GM08714 (cell line): ENCODE measurements around the gene RND3.

Source experiments
- H3K4me3 ChIP-seq: fragments of 200-500 bp; sonication (Bioruptor generic); 2 replicates; pipeline ENCODE4 v1.5.1; 2014; ENCODE audit warnings: mild to moderate bottlenecking, low read length, inconsistent platforms
- ZNF274 ChIP-seq: IDR thresholded peaks from 2 replicates; pipeline ENCODE4 v1.6.1; 2012; ENCODE audit warnings: mild to moderate bottlenecking, low read depth, low read length

The RND3 gene

DNA sequence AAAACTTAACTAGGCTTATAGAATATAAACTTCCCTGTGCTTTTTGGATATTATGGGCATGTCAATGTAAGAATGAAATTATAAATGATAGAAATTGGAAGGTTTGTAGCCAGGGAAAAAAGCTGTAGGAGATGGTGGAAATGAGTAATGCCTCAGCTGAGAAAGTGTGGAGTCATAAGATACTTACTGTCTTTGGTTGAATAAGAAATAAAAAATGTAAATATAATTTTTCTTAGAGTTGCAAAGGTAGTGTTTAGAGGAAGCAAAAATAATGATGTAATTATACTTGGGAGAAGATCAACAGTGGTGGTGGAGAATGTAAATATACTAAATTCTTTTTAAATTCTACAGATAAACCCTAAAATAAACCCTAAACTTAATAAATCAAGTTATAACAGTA, 26.2 kb upstream of the RND3 start:
- no peak overlapping the region for H3K4me3 ChIP-seq
- no peak for TF ChIP-seq ZNF274

DNA sequence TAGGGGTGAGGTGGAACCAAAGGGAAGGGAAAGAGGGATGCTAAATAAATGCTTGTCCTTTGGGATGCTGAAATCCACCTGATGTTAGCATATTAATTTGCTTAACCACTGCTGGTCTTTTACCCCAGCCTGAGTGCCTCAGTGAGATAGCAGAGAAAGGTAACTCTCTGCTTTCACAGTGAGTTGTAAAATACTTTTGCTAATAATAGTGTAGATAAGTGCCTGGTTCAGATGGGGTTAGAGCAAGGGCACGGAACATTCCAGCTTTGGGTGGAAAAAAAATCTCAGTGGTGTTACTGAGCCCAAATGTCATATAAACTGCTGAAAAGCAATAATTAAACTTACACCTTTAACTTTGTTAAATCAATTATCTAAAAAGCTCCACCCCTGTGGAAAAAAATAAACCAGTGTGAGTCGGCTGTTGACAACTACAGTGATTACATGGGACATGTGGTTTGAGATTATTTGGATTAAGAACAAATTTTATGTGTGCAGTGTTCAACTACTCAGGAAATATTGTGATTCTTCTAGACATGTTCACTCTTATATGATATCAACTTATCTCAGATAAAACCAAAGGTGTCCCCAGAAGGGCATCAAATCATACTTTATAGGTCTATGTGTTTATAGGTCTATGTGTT, 21.1 kb upstream of the RND3 start:
- no peak for TF ChIP-seq ZNF274
- H3K4me3 ChIP-seq, result no peak overlapping the region

DNA sequence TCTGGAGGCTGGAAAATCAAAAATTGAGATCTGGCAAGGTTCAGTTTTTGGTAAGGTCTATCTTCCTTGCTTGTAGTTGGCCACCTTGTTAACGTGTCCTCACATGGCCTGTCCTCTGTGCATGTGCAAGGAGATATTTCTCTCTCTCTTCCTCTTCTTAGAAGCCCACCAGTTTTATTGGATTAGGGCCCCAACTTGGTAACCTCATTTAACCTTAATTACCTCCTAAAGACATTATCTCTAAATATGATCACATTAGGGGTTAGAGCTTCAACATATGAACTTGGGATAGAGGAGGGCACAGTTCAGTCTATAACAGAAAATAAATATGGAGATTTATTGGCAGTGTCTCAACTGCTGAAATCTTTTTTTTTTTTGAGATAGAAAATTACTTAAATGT, 19.6 kb upstream of the RND3 start:
- no peak for TF ChIP-seq ZNF274
- H3K4me3 ChIP-seq, result no peak overlapping the region

DNA sequence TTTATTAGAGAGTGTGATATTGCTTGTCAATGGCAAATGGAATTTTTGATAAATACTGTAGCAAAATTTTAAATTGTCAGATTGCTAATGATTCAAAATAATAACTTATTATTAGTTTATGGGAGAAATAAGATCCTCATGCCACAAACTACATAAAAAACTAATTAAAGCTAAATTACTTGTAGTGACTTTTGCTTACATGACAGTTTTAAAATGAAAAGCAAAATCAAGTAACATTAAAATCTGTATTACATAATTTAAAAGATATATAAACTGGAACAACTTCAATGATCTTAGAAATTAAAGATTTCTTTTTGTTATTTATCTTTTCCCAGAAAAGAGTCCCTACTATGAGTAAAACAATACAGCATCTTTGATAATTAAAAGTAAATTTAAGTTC, 17.7 kb upstream of the RND3 start:
- H3K4me3 ChIP-seq, result no peak overlapping the region
- TF ChIP-seq ZNF274, result no peak

DNA sequence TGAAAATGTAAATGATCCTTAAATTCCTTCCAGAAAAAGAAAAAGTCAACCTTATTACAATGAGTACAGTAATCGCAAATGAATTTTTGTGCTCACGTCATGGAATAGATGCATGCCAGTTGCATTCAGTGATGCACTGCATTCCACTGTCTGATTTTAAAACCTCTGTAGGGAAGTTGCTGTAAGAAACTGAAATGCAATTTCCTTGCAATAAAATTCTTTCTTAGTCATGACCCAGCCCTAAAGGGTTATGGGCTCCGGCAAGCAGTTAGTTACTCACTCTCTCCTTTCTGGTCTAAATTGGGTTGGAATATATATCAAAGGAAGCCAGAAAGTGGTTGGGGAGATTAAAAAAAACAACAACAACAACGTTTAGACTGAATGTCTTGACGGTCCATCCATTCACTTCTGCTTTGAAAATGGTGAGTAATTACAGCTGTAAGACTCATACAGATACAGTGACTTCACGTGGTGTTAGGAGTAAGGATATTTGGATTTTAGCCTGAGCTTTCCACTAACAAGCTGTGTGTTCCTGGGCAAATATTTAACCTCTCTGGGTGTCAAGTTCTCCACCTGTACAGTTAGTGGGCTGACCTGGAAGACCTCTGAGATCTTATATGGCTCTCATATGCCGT, 8.6 kb upstream of the RND3 start:
- H3K4me3 ChIP-seq, result no peak overlapping the region
- TF ChIP-seq ZNF274, result no peak

DNA sequence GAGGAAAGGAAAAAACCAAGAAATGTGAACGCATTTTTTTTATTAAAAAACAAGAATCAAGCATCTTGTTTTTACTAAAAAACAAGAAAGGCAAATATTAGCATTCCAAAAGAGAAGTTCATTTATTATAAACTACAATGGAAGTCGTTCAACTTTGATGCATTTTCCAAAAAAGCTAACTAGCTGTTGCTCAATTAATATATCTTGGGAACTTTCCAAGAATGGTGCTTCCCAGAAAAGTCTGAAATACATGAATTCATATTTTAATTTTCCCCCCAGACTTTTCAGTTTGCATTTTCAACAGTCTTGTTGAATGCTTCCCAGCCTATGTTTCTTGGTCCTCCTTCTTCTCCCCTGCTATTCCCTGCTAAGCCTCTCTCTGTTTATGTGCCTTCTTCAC, 7.5 kb upstream of the RND3 start:
- no peak for TF ChIP-seq ZNF274

DNA sequence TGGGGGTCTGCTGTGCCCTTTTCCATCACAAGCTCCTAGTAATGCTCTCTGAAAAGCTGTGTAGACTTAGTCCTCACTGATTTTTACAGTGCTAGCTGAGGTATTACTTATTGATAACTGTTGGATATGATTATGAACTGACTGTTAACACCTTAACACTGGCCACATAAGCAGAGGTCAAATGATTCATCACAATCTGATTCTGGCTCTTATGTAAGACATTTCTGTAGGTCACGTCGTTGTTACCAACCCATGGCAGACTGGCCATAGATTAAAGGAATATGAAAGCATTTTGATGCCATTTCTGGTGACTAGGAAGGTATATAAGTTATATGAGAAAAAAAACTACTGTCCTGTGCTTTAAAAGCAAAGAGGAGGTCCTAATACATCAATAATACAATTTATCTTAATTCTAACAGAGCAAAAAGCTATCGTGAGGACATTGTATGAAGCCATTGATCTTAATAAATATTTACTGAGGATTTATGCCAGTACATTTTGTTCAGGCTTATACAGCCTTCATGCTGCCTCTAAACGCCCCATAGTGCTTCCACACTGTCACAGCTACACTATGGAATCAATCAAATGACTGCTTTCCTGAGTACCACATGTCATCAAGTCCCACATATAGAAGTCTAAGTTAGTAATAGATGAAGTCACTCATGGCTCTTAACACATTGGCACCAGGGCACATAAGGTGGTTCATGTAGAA, 6.9 kb upstream of the RND3 start:
- no peak for TF ChIP-seq ZNF274
- H3K4me3 ChIP-seq, result no peak overlapping the region

More for the DNA sequence above, 7.5 kb upstream of the RND3 start:
- no peak overlapping the region for H3K4me3 ChIP-seq

DNA sequence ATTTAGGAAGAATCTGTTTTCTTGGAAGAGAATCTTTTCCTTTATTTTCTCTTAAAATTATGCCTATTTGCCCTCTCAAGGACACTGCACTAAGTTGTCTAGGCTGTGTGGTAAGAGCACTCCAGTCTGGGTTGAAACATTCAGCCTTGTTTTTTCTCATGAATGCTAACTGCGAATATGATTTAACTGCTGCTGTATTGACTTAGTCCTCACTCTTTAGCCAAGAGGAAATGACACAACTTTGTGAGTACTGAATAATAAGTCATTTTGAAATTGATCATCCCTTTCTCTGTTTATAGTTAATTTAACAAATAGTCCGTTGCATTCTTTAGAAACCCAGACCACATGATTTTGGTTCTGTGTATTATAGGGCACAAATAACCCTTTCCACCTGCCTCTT, 4.5 kb upstream of the RND3 start:
- no peak overlapping the region for H3K4me3 ChIP-seq
- TF ChIP-seq ZNF274, result no peak

DNA sequence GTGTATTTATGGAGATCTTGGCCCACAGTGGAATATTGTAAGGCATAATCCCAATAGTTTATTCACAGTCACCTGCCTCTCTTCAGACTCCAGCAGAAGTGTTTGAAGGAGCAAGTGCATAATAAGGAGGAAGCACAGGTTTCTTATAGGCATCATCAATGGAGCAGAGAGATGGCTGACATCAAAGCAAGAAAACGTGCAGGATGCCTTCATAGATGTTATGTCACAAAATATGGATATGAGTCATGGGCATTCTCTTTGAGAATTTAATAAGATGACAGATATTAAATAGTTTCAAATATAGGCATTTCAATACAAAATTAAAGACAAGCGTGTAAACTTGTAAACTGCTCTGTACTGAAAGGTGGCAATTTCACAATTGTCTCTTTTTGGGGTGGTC, 4.0 kb upstream of the RND3 start:
- TF ChIP-seq ZNF274, result no peak
- H3K4me3 ChIP-seq, result no peak overlapping the region

DNA sequence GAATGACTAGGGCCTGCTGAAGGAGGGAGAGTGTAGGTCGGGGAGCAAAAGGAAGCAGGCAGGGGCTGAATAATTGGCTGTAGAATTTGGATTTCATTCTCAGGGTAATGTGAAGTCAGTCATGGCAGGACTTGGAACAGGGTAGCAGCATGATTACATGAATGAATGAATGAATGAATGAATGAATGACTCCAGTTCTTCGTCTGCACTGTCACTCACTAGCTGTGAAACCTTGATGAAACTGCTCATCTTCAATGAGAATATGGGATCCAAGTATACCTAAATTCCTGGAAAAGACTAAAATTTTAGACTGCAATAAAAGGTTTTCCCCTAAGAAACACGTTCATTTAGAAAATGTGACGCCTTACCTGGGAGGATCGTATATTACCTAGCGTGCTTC, 3.0 kb upstream of the RND3 start:
- TF ChIP-seq ZNF274, result no peak
- H3K4me3 ChIP-seq, result no peak overlapping the region

DNA sequence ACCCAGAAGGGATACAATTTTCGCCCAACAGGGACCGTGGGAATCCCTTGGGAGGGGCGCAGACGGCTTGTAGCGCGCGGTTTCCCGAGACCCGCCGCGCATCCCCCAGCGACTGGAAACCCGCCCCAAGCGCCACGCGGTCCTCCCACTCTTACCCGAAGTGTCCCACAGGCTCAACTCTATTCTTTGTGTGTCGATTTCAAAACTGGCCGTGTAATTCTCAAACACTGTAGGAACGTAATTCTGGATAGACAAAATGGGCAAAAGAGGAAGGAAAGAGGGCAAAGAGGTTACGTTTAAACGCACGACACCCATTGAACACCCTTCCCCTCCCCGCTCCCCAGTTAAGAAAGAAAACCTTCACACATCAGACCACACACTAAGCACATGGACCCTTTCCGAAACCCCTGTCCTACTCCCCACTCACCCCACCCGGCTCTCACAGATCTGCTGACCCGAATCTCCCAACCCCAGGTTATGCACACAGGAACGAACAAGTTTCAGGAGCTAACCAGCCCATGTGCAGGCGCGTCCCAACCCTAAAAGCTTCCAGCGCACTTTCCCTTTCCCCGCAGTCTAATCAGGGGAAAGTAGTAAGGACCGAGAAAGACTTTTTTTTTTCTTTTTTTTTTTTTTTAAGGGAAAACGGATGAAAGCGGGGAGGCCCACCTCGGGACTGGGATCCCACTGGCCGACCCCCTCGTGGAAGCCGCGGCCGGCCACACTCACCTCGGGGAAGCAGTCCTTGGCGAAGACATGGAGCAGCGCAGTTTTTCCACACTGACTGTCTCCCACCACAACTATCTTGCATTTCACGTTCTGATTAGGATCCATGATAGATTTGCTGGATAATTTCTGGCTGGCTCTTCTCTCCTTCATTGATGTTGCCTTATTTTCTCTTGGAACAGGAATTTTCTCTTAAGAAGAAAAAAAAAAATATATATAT, 655 bp downstream of the RND3 start:
- TF ChIP-seq ZNF274, result no peak
- H3K4me3 ChIP-seq, result peak overlapping the region; percentile 13; the same call in 1 of the 2 replicates

DNA sequence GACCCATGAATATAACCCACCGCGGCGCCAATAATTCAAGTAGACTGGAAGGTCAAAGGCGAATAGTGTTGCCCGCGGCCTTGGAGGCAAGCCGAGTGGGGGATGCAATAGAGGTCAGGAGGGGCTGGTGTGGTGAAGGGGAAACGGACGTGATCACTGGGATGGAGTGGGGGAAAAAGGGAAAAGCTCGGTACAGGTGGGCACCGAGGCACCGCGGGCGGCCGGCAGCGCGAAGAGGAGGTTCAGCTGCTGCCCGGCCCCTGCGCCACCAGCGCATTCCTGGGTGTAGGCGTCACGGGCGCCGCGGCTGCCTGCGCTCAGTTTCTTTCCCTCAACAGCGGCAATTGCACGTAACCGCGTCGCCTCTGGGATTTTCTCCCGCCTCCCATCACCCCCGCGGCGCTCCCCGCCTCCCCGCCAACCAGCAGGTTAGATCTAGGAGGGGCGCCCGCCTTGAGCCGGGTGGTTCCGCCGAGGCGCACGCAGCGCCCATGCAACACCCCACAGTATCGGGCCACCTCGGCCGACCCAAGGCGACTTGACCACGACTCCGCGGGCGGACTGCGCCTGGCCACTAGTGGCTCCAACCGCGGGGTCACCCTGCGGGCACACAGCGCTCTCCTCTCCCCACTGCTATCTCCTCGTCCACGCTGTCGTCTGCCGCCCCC, 1.5 kb downstream of the RND3 start:
- TF ChIP-seq ZNF274, result no peak
- peak overlapping the region; percentile 1; the same call in 1 of the 2 replicates for H3K4me3 ChIP-seq

DNA sequence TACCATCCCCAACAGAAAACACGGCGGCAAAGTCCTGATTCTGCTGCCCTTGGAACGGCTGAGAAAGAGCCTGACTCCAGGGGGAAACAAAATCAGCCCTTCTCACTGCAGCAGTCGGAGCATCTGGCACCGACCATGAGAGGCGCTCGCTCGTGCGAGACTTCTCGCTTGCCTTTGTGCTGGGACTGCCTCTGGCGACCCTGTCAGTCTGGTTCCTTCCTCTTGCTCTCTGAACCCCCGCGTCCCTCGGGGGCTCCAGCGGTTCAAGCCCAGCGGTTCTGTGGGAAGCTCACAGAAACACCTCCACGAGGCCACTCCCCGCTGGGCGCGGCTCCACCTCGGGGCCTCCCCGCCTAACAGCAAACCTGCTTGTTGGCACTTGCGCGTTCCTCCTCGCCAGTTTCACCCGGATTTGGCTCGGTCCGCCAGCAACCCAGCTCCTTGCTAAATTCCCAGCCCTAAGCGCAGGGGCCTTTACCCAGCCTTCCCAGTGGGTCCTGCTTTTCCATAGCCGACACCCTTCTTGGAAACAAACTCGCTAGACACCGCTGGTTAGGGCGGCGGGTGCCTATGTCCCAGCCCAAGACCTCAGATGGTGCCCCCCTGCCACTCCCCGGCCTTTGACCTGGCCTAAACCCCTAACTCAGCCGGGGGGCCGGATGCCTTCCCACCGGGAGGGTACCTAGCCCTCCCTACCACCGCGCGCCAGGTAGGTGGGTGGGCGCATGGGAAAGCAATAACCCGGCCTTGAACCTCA, 2.2 kb downstream of the RND3 start:
- no peak for TF ChIP-seq ZNF274
- peak overlapping the region; percentile 1; the same call in 1 of the 2 replicates for H3K4me3 ChIP-seq
